Activated CD4-positive, alpha-beta T cell treated with anti-CD3 and anti-CD28 coated beads, Interleukin-2, Interleukin-4, amounts not matched to agents 100 ng/mL and 50 ng/mL, durations not matched to agents 16 hours and 8 hours (primary cell): ENCODE data around the gene SMPD1.
A peak's percentile ranks its signal among the peaks of the same experiment; 100 is the strongest.

ENCODE experiments used
- DNase-seq: peaks from one replicate; pipeline ENCODE4 v3.0.0-alpha.2; 2020; ENCODE audit warnings: low spot score

The SMPD1 gene

DNA sequence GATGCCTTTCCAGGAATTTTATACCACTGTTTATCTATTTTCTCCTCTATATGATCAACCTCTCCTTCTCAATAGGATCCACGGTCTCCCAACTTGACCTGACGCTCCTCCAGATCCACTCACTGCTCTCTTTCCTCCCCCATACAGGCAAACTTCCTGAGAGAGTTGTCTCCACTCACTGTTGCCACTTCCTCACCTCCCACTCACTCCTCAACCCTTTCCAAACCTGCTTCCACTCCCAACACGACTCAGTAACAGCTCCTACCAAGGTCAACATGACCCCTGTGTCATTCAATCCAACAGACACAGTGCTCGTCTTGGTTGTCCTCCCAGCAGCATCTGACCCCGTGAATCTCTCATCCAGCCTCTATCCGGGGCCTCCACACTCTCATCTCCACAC, 25.5 kb downstream of the SMPD1 start:
- DNase-seq: no peak

DNA sequence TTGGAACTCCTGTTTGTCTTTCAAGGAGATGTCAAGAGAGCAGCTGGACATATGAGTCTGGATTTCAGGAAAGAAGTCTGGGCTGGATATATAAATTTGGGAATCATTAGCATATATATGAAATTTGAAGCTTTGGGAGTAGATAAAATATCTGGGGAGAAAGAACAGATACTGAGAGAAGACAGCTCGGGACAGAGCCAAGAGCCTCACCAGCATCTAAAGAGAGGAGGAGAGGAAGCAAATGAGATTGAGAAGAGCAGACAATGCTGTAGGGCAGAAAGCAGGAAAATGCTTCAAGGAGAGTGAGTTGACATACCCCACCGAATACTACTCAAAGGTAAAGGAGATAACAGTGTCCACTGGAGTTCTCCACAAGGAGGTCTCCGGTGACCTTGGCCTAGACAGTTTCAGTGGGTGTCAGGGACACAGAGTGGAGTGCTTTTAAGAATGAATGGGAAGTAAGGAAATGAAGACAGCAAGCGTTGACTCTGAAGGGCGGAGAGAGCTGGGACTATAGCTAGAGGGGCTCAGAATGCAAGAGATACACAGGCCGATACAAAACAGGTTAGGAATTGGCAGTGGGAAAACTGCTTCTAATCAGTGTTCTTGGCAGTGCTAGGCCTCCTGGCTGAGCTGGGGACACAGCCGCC, 27.8 kb downstream of the SMPD1 start:
- no peak for DNase-seq

DNA sequence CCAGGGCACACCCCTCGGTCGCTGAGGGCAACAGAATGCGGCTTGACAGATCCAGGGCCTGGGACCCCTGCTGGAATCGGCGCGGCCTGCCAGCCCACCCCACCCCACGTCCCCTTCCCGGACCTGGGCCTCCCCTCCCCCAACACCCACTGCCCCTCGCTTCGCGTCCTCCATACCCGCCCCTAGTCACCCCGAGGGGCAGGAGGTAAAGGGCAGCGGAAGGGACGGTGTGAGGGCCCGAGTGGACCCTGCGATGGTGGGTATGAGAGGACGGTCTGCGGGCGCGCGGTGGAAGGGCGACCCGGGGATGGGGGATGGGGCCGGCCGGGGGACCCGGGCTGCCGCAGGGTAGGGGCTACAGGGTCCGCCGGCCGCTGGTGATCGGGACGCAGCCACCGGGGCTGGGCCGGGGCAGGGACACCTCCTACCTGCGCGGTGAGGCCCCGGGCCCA, 28.3 kb downstream of the SMPD1 start:
- no peak for DNase-seq

DNA sequence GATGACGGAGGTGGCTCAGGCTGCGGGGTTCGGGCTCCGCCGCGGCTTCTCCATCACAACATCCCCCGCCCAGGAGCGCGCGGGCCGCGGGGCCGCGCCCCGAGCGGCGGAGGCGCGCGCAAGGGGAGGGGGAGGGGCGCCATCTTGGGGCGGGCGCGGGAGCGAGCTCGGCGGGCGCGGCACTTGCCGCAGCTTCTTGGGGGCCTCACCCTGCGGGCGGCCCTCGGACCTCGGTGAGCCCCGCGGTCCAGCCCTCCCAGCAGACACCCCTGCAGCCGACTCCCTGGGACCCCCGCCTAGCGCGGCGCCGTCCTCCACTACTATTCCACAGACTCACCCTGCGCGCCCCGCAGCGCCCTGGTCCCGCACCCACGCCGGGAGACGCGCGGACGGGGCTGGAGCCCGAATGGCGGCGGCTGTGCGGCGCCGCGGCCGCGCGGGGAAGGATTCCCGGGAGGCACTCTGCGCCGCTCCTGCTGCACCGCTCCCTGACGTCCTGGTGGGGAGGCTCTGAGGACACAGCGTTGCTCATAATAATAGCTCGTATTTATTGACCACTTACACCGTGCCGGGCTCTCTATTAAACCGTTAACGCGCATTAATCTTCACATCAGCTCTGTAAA, 28.8 kb downstream of the SMPD1 start, which contains the start of gene APBB1:
Gene APBB1 (minus strand): TSS at position 86 of the 623 bp plus-strand sequence. CDS start 7,747 bp downstream, outside the sequence.
- peak; percentile 59 for DNase-seq

DNA sequence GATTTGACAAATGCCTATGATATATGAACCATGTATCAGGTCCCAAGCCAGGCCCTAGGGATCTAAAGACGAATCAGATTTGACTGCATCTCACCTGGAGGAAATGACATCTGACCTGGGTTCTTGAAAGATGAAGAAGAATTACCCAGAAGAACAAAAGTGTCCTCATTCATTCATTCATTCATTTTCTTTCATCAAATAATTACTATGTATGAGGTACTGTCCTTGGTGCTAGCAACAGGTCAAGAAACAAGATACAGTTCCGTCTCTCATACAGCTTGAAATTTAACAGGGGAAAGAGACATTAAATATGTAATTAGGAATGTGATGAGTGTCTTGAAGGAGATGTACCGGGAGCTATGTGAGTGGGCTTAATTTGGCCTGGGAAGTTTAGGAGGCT, 30.4 kb downstream of the SMPD1 start:
- no peak for DNase-seq

DNA sequence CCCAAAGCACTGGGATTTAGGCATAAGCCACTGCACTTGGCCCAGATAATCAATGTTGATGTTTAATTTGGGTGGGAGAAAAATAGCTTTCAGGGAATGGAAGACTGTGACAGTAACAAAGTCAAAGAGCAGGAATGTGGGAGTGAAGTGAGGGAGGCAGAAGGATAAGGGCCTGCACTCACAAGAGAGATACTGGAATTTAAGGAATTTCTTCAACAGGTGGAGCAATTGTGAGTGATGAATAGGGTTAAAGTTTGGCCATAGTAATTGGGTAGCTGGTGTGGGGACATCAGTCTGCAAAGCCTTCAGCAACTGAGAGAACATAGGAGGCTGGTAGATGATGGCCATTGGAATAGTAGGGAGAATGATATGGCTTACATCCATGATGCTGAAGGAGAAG, 37.2 kb downstream of the SMPD1 start:
- no peak for DNase-seq

DNA sequence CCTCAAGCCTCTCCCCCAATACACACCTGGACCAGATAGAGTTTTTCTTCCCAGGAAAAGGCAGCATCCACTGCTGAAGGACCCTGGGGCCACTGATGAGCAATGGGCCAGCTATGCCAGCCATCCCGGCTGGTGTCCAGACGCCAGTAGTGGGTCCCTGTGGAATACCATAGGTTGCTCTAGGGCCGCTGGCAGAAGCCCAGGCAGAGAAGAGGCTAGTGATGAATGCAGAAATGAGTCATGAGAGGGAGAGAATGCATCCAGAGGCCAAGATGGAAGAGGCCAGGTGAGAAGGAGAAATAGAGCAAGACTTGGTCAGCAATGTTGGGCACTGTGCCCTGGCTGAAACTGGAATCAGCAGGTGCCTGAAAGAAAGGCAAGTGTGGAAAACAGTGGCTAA, 41.6 kb downstream of the SMPD1 start:
- no peak for DNase-seq

DNA sequence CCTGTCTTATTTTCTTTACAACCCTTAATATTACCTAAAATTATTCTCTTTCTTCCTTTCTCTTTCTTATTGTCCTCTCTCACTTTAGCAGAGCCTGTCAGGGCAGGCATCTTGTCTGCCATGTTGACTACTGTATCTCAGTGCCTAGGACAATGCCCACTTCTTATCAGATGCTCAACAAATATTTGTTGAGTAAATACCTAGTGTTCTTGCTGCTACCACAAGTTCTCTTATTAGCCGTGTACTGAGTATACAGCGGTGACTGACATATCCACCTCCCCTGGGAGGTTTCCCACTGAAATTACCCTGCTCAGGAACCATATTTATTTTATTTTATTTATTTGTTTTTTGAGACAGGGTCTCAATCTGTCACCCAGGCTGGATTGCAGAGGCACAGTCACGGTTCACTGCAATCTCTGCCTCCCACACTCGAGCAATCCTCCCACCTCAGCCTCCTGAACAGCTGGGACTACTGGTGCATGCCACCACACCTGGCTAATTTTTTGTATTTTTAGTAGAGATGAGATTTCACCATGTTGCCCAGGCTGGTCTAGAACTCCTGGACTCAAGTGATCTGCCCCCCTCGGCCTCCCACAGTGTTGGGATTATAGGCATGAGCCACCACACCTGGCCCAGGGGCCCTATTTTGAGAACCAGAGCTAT, 43.9 kb downstream of the SMPD1 start:
- DNase-seq: no peak

DNA sequence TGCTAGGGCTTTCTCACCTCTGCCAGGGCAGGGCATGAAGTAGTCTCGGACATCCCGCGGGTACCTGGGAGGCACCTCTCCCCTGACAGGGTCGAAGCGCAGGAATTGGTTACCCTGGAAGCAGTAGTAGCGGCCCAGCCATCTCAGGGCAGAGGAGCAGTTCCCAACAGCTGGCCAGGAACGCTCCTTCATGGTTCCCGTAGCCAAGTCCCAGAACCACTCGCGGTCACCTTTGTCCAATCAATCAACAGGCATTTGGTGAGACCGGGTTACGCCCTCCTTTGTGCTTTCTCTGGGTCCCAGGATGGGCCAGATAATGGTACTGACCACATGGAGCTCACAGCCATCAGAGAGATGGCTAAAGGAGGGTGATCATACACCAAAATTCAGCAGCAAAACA, 47.1 kb downstream of the SMPD1 start:
- no peak for DNase-seq

DNA sequence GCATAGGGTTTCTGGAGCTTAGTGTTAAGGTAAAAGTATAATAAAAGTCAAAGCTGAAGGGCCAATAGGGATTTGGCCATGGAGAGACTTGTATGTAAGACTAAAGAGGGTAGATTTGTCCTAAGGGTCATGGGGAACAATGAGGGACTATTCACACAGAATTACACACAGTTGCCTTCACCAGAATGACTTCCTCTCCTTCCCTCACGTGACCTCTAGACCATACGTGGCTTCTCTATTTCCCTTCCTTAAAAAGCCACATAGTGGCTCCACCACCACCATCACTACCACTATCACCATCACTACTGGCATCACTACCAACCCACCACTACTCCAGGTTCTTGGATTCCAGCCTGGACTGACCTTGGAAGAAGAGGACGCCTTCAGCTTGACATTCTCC, 47.7 kb downstream of the SMPD1 start:
- no peak for DNase-seq

DNA sequence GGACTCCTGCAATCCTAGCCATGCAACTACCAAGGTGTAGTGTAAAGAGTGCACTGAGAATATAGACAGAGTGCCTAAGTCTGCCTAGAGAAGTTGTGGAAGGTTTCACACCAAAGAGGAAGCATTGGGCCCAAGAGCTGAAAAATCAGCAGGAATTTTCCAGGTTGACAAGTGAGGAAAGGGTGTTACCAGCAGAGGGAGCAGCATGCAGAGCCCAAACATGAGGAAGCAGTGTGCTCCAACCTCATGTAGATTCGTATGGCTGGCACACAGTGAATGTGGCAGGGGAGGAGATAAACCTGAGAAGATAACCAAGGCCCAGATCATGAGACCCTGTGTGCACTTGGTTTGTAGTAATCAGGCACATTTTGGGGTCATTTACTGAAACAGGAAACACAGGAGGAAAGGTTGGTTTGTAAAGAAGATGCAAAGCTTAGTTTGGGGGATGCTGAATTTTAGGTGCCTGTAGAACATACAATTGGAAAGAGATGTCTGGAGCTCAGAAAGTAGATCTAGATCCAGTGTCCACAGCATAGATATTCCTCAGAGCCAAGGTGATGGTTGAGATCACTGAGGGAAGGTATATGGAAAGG, 48.8 kb downstream of the SMPD1 start:
- DNase-seq: peak; percentile 33

DNA sequence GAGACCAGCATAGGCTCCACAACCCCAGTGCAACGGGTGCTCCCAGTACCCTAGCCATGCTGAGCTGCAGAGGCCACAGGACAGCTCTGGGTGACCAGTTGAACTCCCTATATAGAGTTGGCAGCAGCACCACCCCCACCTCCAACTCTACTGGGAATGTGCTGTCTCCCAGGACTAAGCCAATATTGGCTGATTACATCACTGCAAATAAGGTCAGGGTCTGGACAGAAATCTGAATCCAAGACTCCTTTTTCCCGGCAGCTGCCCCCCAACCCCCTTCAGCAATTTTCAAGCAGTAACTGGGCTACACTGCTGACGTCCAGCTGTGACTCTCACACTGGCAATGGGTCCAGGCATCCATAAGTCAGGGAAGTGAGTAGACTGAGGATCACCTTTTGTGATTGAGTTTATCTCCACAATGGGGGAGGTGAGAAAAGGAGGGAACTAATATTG, 50.7 kb downstream of the SMPD1 start, which contains the start of gene HPX:
Gene HPX (minus strand): TSS at position 82 of the 453 bp plus-strand sequence. CDS start 24 bp downstream, at position 58.
- no peak for DNase-seq

DNA sequence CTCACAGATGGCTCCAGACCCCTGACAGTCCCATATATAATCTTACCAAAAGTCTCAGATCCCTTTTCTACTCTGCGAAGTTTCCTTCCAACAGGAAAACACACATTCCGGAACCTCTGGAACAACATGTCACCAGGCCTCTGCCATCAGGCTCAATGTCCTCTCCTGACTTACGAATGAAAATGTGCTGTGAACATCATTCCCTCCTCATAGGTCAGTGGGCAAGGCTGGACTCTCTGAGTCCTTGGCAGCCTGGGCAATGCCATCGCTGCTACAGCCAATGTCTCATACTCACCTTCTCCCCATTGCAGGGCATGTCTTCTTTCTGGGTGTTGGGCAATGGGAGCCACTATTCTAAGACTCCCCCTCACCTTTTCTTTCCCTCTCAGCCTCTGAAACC, 52.2 kb downstream of the SMPD1 start:
- no peak for DNase-seq

DNA sequence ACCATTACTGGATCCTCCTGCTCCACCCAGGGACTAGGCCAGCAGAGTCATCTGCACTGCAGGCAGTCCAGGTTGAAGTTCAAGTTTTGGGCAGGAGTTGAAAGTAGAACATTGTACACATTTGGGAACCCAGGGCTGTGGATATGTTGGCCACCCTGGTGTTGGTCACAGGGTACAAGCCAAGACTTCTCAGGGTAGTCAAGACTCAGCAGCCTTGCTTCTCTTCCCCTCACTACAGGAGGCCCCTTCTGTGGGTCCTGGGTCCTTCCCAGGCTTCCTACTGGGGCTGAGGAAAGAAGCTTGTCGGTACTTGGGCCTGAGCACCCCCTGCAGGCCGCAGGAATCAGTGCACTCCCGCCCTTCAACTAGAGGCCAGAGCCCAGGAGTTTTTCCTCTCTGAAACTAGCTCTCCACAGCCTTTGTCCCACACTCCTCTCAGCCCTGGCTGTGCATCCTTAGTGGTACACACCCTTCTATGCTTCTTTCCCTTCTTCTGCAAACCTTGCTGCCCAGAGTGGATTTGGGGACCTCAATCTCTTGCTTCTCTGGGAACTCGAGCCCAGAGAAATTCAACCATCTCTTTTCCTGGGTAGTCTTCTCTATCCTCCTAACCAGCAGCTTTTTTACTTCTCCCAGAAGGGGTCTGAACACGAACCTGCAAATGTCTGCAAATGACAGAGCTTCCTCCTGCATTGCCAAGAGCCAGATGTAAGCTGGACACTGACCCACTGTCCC, 53.2 kb downstream of the SMPD1 start:
- DNase-seq: peak; percentile 52
